Measurements from ENCODE around the gene TSFM. TPM values are rescaled to one million over a fixed set of nuclear protein-coding genes. Genes with fewer than 3 reads are reported as not detected.

The TSFM gene
- total and polyA plus RNA-seq, 8 donors, result 7.2 to 16.7 (median 13.5) TPM

GRCh38 chr12:57762463-57762862 lies 20.1 kb upstream of the TSFM start:
- DNase-seq (no peak), ATAC-seq (no peak), FAIRE-seq (no peak)
- H3K36me3 ChIP-seq, result no peaks in the 10 kb centered on the region
- peaks cover 6 to 8% (median 8%) of the 10 kb centered on the region in 3 donors for H3K4me1 ChIP-seq
- intact Hi-C loops (cut with DNase I), result no loop called here
- no peaks in the 10 kb centered on the region for H3K9me3 ChIP-seq
- no peak overlapping the region for H3K4me3 ChIP-seq
- WGBS, 2 donors, result 89 to 95% methylated on average over 2 of the region's 2 CpGs
- no peak for TF ChIP-seq CTCF (IDR thresholded peaks at IDR 0.05)
- no peak overlapping the region for H3K27ac ChIP-seq
- no peaks in the 10 kb centered on the region for H3K27me3 ChIP-seq

- FAIRE-seq (no peak), DNase-seq (no peak), ATAC-seq (no peak)
- H3K36me3 ChIP-seq, result no peaks in the 10 kb centered on the region
- intact Hi-C loops (cut with DNase I), result no loop called here
- H3K27me3 ChIP-seq, result no peaks in the 10 kb centered on the region
- H3K27ac ChIP-seq, result peak overlapping the region in 3 of 4 donors; percentile 60 to 70 (median 64)
- no peak for TF ChIP-seq CTCF (IDR thresholded peaks at IDR 0.05)
- peak overlapping the region in 3 of 4 donors; percentile 23 to 56 (median 49) for H3K4me3 ChIP-seq
- H3K4me1 ChIP-seq, result peaks cover 6 to 8% (median 8%) of the 10 kb centered on the region in 3 donors
- WGBS, 2 donors, result 69 to 74% methylated on average over 6 of the region's 6 CpGs
- H3K9me3 ChIP-seq, result no peaks in the 10 kb centered on the region
Measured at GRCh38 chr12:57763881-57764661, 18.5 kb upstream of the TSFM start.

- Histone ChIP-seq H3K36me3 (no peaks in the 10 kb centered on the region), H3K9me3 (no peaks in the 10 kb centered on the region), H3K27ac (peak overlapping the region; percentile 52 to 70 (median 62)), H3K27me3 (no peaks in the 10 kb centered on the region), H3K4me3 (peak overlapping the region; percentile 23 to 56 (median 38)), H3K4me1 (peaks cover 6 to 8% (median 8%) of the 10 kb centered on the region in 3 donors)
- TF ChIP-seq CTCF (IDR thresholded peaks at IDR 0.05), result no peak
- WGBS, 2 donors, result 5 to 6% methylated on average over 17 of the region's 17 CpGs
- intact Hi-C loops (cut with DNase I), result no loop called here
- peak; percentile 75 to 89 (median 81) for DNase-seq
- no peak for FAIRE-seq
- peak; percentile 83 to 87 (median 85) for ATAC-seq
Measured at GRCh38 chr12:57764662-57765002, 18.0 kb upstream of the TSFM start.

- intact Hi-C loops (cut with DNase I), result no loop called here
- peaks cover 6 to 8% (median 8%) of the 10 kb centered on the region in 3 donors for H3K4me1 ChIP-seq
- WGBS, 2 donors, result 1 to 2% methylated on average over 59 to 60 of the region's 60 CpGs
- H3K36me3 ChIP-seq, result no peaks in the 10 kb centered on the region
- H3K27ac ChIP-seq, result peak overlapping the region; percentile 52 to 70 (median 62)
- TF ChIP-seq CTCF (IDR thresholded peaks at IDR 0.05), result peak in 2 of 4 donors; percentile 8 to 12
- FAIRE-seq (no peak), ATAC-seq (peak; percentile 51 to 74 (median 66)), DNase-seq (peak in 5 of 6 donors; percentile 48 to 86 (median 58))
- H3K27me3 ChIP-seq, result no peaks in the 10 kb centered on the region
- H3K4me3 ChIP-seq, result peak overlapping the region; percentile 23 to 56 (median 38)
- H3K9me3 ChIP-seq, result no peaks in the 10 kb centered on the region
Measured at GRCh38 chr12:57765003-57765697, 17.4 kb upstream of the TSFM start.

Data from pancreas (tissue), 10 donors.